ENCODE measurements around the gene PKD1. TPM values are rescaled to one million over a fixed set of nuclear protein-coding genes. Genes with fewer than 3 reads are reported as not detected.

The PKD1 gene
- polyA plus RNA-seq, 1 donor from 2014 or later, result 176 TPM

DNA sequence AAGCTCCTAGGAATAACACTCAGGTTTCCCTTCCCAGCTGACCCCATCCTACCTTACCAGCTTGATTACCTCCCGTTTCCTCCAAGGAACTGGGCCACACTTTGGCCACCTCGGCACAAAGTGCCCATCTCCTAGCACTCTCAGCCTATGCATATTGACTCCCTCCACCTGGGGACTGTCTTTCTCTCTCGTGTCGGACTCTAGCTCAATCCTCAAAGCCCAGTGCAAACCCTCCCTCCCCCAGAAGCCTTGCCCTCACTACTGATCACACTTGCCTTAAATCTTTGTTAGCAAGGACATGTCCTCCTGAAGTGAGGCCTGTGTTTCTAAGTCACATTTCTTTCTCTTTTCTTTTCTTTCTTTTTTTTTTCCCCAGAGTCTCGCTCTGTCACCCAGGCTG lies 10.1 kb upstream of the PKD1 start:
- peaks cover 16% of the 10 kb centered on the region for H3K27me3 ChIP-seq (ENCODE audit: insufficient read depth, low read depth, low read length)
- no peak overlapping the region for H3K27ac ChIP-seq (ENCODE audit: low read length)
- H3K79me2 ChIP-seq (replicated peaks; ENCODE audit: insufficient read depth, low read length), result no peaks in the 10 kb centered on the region
- H3K36me3 ChIP-seq (ENCODE audit: insufficient read depth, low read length), result no peaks in the 10 kb centered on the region
- H3K9me3 ChIP-seq (ENCODE audit: low read length), result no peaks in the 10 kb centered on the region
- TF ChIP-seq EP300 (conservative IDR thresholded peaks at IDR 0.05; ENCODE audit: poor library complexity, severe bottlenecking) (no peak), MXI1 (conservative IDR thresholded peaks at IDR 0.05; ENCODE audit: poor library complexity, severe bottlenecking) (no peak), REST (IDR thresholded peaks at IDR 0.05; ENCODE audit: borderline replicate concordance) (no peak), POLR2AphosphoS5 (IDR thresholded peaks at IDR 0.05) (no peak), TAF1 (IDR thresholded peaks at IDR 0.05; ENCODE audit: low read depth) (no peak), EZH2 (IDR thresholded peaks at IDR 0.05; ENCODE audit: borderline replicate concordance, insufficient read depth, low read length, poor library complexity, severe bottlenecking) (no peak), CTCF (IDR thresholded peaks at IDR 0.05; ENCODE audit: poor library complexity, severe bottlenecking) (no peak), RAD21 (conservative IDR thresholded peaks at IDR 0.05) (no peak), SMC3 (conservative IDR thresholded peaks at IDR 0.05; ENCODE audit: poor library complexity) (no peak)
- no peaks in the 10 kb centered on the region for H3F3A ChIP-seq (ENCODE audit: insufficient read depth, low read length, poor library complexity, severe bottlenecking)
- H4K20me1 ChIP-seq (ENCODE audit: insufficient read depth), result peaks cover 2% of the 10 kb centered on the region
- H3K4me2 ChIP-seq (ENCODE audit: low read length), result no peak overlapping the region
- H3K9me2 ChIP-seq (ENCODE audit: insufficient read depth, low read length), result no peaks in the 10 kb centered on the region
- no peak overlapping the region for H3K4me3 ChIP-seq (ENCODE audit: low read length)
- H2AFZ ChIP-seq (ENCODE audit: low read depth, low read length), result no peak overlapping the region
- H3K9ac ChIP-seq (ENCODE audit: low read length), result no peak overlapping the region

DNA sequence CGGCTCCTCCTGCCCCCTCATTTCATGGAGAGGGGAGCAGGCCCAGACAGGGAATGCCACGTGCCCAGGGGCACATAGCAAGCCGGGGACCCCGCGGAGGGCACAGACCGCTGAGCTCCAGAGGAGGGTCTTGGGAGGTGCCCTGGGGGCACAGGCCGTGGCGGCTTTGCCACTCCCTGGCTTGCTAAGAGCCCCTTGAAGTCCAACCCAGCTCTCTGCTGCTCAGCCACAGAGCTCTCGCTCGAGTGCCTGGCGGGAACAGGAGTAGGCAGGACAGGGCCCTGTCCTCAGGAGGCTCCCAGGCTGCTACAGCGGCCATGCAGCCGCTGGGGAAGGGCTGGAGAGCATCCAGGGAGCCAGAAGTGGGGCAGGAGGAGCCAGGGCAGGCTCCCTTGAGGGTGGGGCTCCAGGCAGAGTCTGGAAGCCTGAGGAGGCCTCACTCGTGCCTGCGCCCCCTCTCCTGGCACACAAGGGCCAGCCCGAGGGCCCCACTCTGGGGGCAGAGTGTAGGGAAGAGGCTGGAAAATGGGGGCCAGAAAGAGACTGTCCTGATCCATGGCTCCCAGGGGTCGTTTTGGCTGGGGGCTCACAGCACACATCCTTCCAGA lies 8.3 kb upstream of the PKD1 start:
- Histone ChIP-seq H3K4me2 (ENCODE audit: low read length) (no peak overlapping the region), H3K9me2 (ENCODE audit: insufficient read depth, low read length) (no peaks in the 10 kb centered on the region), H4K20me1 (ENCODE audit: insufficient read depth) (no peaks in the 10 kb centered on the region), H3K79me2 (replicated peaks; ENCODE audit: insufficient read depth, low read length) (no peaks in the 10 kb centered on the region), H3K9ac (ENCODE audit: low read length) (no peak overlapping the region), H2AFZ (ENCODE audit: low read depth, low read length) (no peak overlapping the region), H3K4me3 (ENCODE audit: low read length) (no peak overlapping the region), H3K9me3 (ENCODE audit: low read length) (no peaks in the 10 kb centered on the region), H3K27me3 (ENCODE audit: insufficient read depth, low read depth, low read length) (peaks cover 2% of the 10 kb centered on the region), H3K36me3 (ENCODE audit: insufficient read depth, low read length) (no peaks in the 10 kb centered on the region), H3K27ac (ENCODE audit: low read length) (no peak overlapping the region), H3F3A (ENCODE audit: insufficient read depth, low read length, poor library complexity, severe bottlenecking) (no peaks in the 10 kb centered on the region)
- no peak for TF ChIP-seq REST (IDR thresholded peaks at IDR 0.05; ENCODE audit: borderline replicate concordance)
- no peak for TF ChIP-seq MXI1 (conservative IDR thresholded peaks at IDR 0.05; ENCODE audit: poor library complexity, severe bottlenecking)
- TF ChIP-seq EP300 (conservative IDR thresholded peaks at IDR 0.05; ENCODE audit: poor library complexity, severe bottlenecking), result no peak
- TF ChIP-seq CTCF (IDR thresholded peaks at IDR 0.05; ENCODE audit: poor library complexity, severe bottlenecking), result no peak
- no peak for TF ChIP-seq RAD21 (conservative IDR thresholded peaks at IDR 0.05)
- TF ChIP-seq TAF1 (IDR thresholded peaks at IDR 0.05; ENCODE audit: low read depth), result no peak
- TF ChIP-seq POLR2AphosphoS5 (IDR thresholded peaks at IDR 0.05), result no peak
- TF ChIP-seq SMC3 (conservative IDR thresholded peaks at IDR 0.05; ENCODE audit: poor library complexity), result no peak
- TF ChIP-seq EZH2 (IDR thresholded peaks at IDR 0.05; ENCODE audit: borderline replicate concordance, insufficient read depth, low read length, poor library complexity, severe bottlenecking), result no peak

Data from neural cell (in vitro differentiated cells).